Uterus (tissue), 2 donors: ENCODE data around the gene IRS1.

Experiments
- POLR2A ChIP-seq, 2 donors: fragments of 450-650 bp; IDR thresholded peaks; one replicate each; pipeline ENCODE4 v1.6.1; 2016; ENCODE audit warnings: antibody characterized with exemption in 2 of 2, mild to moderate bottlenecking in 1 of 2, moderate library complexity in 1 of 2
- TF ChIP-seq, protein P1 (sequence below), 4 experiments: fragments of 200-600 bp in 2 of 4; fragments of 450-650 bp in 2 of 4; sonication (generic) in 2 of 4; IDR thresholded peaks; one replicate each; pipeline ENCODE4 v1.5.1; 2016 to 2019; ENCODE audit warnings: antibody characterized with exemption in 4 of 4, mild to moderate bottlenecking in 2 of 4, moderate library complexity in 1 of 4

DNA sequence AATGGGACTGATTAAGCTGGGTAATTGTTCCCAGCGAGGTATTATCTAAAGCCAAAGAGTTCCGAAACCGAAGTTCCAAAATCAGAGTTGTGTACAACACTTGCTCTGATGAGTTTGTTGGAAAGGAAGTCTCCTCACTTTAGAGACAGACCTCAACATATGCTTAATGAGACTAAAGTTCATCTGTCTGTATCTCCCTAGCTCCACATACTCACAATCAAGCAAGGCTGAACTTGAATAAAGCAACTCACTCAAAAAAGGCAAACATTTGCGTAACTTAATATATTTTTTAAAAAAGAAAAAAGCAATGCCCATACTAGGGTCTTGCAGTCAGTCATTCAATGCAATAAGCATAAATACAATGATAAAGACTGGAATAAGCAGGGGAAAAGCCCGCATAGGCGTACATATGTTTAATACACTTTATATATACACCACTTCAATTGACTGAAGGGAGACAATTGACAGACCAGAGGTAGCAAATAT is 60.0 kb downstream of the IRS1 start:
- TF ChIP-seq, protein P1, sequence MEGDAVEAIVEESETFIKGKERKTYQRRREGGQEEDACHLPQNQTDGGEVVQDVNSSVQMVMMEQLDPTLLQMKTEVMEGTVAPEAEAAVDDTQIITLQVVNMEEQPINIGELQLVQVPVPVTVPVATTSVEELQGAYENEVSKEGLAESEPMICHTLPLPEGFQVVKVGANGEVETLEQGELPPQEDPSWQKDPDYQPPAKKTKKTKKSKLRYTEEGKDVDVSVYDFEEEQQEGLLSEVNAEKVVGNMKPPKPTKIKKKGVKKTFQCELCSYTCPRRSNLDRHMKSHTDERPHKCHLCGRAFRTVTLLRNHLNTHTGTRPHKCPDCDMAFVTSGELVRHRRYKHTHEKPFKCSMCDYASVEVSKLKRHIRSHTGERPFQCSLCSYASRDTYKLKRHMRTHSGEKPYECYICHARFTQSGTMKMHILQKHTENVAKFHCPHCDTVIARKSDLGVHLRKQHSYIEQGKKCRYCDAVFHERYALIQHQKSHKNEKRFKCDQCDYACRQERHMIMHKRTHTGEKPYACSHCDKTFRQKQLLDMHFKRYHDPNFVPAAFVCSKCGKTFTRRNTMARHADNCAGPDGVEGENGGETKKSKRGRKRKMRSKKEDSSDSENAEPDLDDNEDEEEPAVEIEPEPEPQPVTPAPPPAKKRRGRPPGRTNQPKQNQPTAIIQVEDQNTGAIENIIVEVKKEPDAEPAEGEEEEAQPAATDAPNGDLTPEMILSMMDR (IDR thresholded peaks at IDR 0.05), result no peak
- TF ChIP-seq POLR2A (IDR thresholded peaks at IDR 0.05), result no peak
